ENCODE results near the gene TAGLN. TPM values are rescaled to one million over a fixed set of nuclear protein-coding genes. Genes with fewer than 3 reads are reported as not detected.
A peak's percentile ranks its signal among the peaks of the same experiment; 100 is the strongest.

TAGLN gene
- total and polyA plus RNA-seq, 4 donors: 4,857 to 13,815 (median 11,407) TPM

DNA sequence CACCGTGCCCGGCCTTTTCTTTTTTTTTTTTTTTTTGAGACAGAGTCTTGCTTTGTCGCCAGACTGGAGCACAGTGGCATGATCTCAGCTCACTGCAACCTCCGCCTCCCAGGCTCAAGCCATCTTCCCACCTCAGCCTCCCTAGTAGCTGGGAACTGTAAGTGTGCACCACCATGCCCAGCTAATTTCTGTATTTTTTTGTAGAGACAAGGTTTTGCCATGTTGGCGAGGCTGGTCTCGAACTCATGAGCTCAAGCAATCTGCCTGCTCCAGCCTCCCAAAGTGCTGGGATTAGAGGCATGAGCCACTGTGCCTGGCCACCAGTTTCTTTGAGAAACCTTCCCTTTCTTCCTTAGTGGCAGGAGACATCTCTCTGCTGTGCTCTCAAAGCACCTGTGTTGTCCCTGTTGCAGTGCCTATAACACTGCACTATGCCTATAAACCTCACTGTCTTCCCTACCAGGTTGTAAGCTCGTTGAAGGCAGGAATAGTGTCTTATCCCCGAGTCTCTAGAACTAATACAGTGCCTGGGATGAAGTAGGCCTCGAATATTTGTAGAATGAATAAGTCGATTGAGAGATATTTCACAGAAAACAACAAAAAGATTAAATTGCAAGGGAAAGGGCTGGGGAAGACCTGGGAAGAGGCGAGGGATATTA lies 13.7 kb downstream of the TAGLN start:
- Histone ChIP-seq H3K4me3 (ENCODE audit: low read length in 2 of 2) (no peak overlapping the region), H3K9me3 (ENCODE audit: control insufficient read depth, low read length) (no peaks in the 10 kb centered on the region), H3K27ac (ENCODE audit: low read depth in 1 of 2, low read length in 2 of 2) (peak overlapping the region in 1 of 2 donors; percentile 21), H3K27me3 (ENCODE audit: control insufficient read depth in 1 of 2, insufficient read depth in 2 of 2, low read length in 1 of 2) (no peaks in the 10 kb centered on the region), H3K4me1 (ENCODE audit: control insufficient read depth in 1 of 2, insufficient read depth in 2 of 2, low read length in 2 of 2) (peaks cover 2 to 6% of the 10 kb centered on the region in 2 donors), H3K36me3 (ENCODE audit: control insufficient read depth in 1 of 2, insufficient read depth in 2 of 2, low read length in 1 of 2) (no peaks in the 10 kb centered on the region)
- 92 to 93% methylated on average over 11 of the region's 11 CpGs for WGBS, 2 donors
- DNase-seq (no peak), ATAC-seq (ENCODE audit: low FRiP score) (no peak)
- intact Hi-C loops (cut with DNase I): no loop called here

GRCh38 chr11:117214404-117215110 lies 15.4 kb downstream of the TAGLN start:
- Histone ChIP-seq H3K4me3 (ENCODE audit: low read length in 2 of 2) (no peak overlapping the region), H3K36me3 (ENCODE audit: control insufficient read depth in 1 of 2, insufficient read depth in 2 of 2, low read length in 1 of 2) (no peaks in the 10 kb centered on the region), H3K4me1 (ENCODE audit: control insufficient read depth in 1 of 2, insufficient read depth in 2 of 2, low read length in 2 of 2) (peaks cover 4 to 13% of the 10 kb centered on the region in 2 donors), H3K27me3 (ENCODE audit: control insufficient read depth in 1 of 2, insufficient read depth in 2 of 2, low read length in 1 of 2) (no peaks in the 10 kb centered on the region), H3K9me3 (ENCODE audit: control insufficient read depth, low read length) (no peaks in the 10 kb centered on the region), H3K27ac (ENCODE audit: low read depth in 1 of 2, low read length in 2 of 2) (peak overlapping the region; percentile 17 to 49)
- 90 to 92% methylated on average over 7 of the region's 7 CpGs for WGBS, 2 donors
- ATAC-seq (ENCODE audit: low FRiP score) (no peak), DNase-seq (peak in 1 of 2 donors; percentile 16)
- intact Hi-C loops (cut with DNase I): no loop called here

DNA sequence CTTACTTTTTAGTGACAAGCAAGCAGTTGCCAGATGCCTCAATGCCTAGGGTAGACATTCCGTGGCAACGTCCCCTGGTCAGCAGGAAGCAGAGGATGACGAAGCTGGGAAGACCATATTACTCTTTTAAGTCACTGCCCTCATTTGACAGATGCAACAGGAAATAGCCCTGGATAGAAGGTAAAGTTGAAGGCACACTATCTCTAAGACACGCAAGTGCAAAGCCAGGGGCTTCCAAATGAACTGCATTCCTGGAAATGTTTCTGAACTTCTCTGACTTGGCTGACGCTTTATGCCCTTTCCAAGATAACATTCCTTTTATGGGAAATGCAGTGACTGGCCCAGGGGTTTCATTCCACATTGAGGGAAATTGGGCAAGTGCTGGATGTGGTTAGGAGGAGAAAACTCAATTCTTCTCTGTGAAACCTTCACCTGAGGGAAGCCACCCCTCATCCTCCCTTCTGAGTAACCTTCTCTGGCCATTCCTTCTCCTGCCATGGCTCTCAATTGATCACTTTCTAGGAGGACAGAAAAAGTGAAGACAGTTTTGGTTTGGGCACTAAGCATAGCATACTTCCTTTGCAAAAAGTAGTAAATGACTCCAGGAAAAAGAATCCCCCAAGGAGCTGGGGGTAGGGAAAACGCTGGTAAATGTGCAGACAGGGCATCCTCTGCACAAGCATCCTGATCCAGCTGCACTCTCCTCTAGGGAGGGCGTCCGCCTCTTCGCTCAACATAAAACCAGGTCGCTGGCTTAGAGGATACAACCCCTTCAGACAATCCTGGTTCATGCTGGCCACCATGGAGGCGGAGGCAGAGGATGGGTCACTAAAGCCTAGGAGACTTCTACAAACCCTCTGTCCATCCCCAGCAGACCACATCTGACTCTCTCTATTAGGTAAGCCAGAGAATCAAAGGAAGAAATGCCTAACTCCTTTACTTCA lies 18.2 kb downstream of the TAGLN start:
- ATAC-seq (ENCODE audit: low FRiP score): peak; percentile 31
- peak in 1 of 2 donors; percentile 69 for DNase-seq

DNA sequence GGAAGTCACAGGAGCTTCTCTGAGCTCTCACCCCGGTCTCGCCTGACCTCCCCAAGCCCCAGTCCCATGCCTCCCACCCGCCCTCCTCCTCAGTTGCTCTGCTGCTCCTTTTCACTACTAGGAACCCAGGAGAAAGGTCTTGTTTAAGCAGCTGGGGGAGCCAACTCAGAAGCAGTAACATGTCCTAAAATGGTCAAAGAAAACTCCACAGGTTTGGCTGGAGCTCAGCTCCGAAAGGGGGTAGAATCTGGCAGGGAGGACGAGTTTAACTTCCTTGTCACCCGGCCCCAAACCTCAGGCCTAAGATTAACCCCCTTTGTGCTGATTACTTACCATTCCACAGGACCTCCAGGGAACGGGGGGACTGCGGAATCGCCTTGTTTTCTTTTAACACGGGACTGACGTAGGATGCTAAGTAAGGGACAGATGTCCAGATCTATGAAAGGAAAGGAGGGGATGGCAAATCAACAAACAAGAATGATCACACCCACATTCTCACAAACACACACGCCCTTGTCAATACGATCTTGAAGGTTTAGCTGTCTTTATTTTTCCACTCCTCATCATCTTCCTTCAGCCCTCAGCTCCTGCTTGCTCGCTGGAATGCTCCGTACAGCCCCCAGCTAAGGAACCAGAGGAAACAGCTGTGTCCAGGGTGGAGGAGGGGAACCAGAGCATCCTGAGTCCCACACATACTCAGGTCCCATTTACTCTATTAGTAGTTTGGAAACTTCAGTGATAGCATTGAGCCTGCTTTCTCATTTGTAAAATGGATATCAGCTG lies 19.2 kb downstream of the TAGLN start:
- no peak overlapping the region for H3K4me3 ChIP-seq (ENCODE audit: low read length in 2 of 2)
- peak overlapping the region; percentile 92 to 100 for H3K27ac ChIP-seq (ENCODE audit: low read depth in 1 of 2, low read length in 2 of 2)
- intact Hi-C loops (cut with DNase I): loop anchor here in 1 of 2 donors (2.0 kb wide), 1 partner anchor 20 kb away; the partner anchor contains the start of gene TAGLN
- WGBS, 2 donors: 8 to 9% methylated on average over 15 of the region's 15 CpGs
- ATAC-seq (ENCODE audit: low FRiP score) (peak; percentile 28), DNase-seq (peak; percentile 75 to 81)
- H3K4me1 ChIP-seq (ENCODE audit: control insufficient read depth in 1 of 2, insufficient read depth in 2 of 2, low read length in 2 of 2): peaks cover 4 to 16% of the 10 kb centered on the region in 2 donors
- no peaks in the 10 kb centered on the region for H3K36me3 ChIP-seq (ENCODE audit: control insufficient read depth in 1 of 2, insufficient read depth in 2 of 2, low read length in 1 of 2)
- no peaks in the 10 kb centered on the region for H3K27me3 ChIP-seq (ENCODE audit: control insufficient read depth in 1 of 2, insufficient read depth in 2 of 2, low read length in 1 of 2)
- no peaks in the 10 kb centered on the region for H3K9me3 ChIP-seq (ENCODE audit: control insufficient read depth, low read length)

More for the DNA sequence above, 18.2 kb downstream of the TAGLN start:
- no peak overlapping the region for H3K4me3 ChIP-seq (ENCODE audit: low read length in 2 of 2)
- H3K27ac ChIP-seq (ENCODE audit: low read depth in 1 of 2, low read length in 2 of 2): peak overlapping the region; percentile 51 to 100
- intact Hi-C loops (cut with DNase I): loop anchor here in 1 of 2 donors (2.0 kb wide), 1 partner anchor 19 kb away; the partner anchor contains the start of gene TAGLN
- WGBS, 2 donors: 10 to 17% methylated on average over 11 of the region's 11 CpGs
- H3K27me3 ChIP-seq (ENCODE audit: control insufficient read depth in 1 of 2, insufficient read depth in 2 of 2, low read length in 1 of 2): no peaks in the 10 kb centered on the region
- no peaks in the 10 kb centered on the region for H3K36me3 ChIP-seq (ENCODE audit: control insufficient read depth in 1 of 2, insufficient read depth in 2 of 2, low read length in 1 of 2)
- no peaks in the 10 kb centered on the region for H3K9me3 ChIP-seq (ENCODE audit: control insufficient read depth, low read length)
- peaks cover 4 to 16% of the 10 kb centered on the region in 2 donors for H3K4me1 ChIP-seq (ENCODE audit: control insufficient read depth in 1 of 2, insufficient read depth in 2 of 2, low read length in 2 of 2)

DNA sequence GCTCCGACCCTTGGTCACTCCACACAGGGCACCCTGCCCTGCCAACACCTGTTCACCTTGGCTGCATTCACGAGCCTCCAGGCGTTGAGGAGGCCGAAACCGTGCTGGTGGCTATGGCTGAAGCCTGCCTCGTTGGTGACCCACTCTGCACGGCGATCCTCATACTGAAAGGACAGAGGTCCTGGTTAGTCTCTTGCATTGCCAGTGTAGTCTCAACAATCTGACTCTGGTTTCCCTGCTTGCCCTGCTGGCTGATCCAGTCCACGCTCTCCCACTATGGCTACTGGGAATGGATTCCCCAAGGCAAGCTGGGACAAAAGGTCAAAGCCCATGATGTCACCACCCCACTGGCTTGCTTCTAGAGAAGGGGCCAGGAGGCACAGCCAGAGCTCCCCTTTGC lies 19.8 kb downstream of the TAGLN start:
- WGBS, 2 donors: 79 to 80% methylated on average over 9 of the region's 9 CpGs
- H3K27me3 ChIP-seq (ENCODE audit: control insufficient read depth in 1 of 2, insufficient read depth in 2 of 2, low read length in 1 of 2): no peaks in the 10 kb centered on the region
- intact Hi-C loops (cut with DNase I): loop anchor here in 1 of 2 donors (2.0 kb wide), 1 partner anchor 20 kb away; the partner anchor contains the start of gene TAGLN
- no peaks in the 10 kb centered on the region for H3K36me3 ChIP-seq (ENCODE audit: control insufficient read depth in 1 of 2, insufficient read depth in 2 of 2, low read length in 1 of 2)
- peak overlapping the region; percentile 92 to 100 for H3K27ac ChIP-seq (ENCODE audit: low read depth in 1 of 2, low read length in 2 of 2)
- DNase-seq: peak in 1 of 2 donors; percentile 66
- no peak for ATAC-seq (ENCODE audit: low FRiP score)
- H3K4me1 ChIP-seq (ENCODE audit: control insufficient read depth in 1 of 2, insufficient read depth in 2 of 2, low read length in 2 of 2): peaks cover 4 to 16% of the 10 kb centered on the region in 2 donors
- H3K9me3 ChIP-seq (ENCODE audit: control insufficient read depth, low read length): no peaks in the 10 kb centered on the region
- H3K4me3 ChIP-seq (ENCODE audit: low read length in 2 of 2): no peak overlapping the region

GRCh38 chr11:117219455-117219854 lies 20.3 kb downstream of the TAGLN start:
- 84 to 85% methylated on average over 8 of the region's 8 CpGs for WGBS, 2 donors
- Histone ChIP-seq H3K27ac (ENCODE audit: low read depth in 1 of 2, low read length in 2 of 2) (peak overlapping the region; percentile 92 to 100), H3K9me3 (ENCODE audit: control insufficient read depth, low read length) (no peaks in the 10 kb centered on the region), H3K36me3 (ENCODE audit: control insufficient read depth in 1 of 2, insufficient read depth in 2 of 2, low read length in 1 of 2) (no peaks in the 10 kb centered on the region), H3K4me1 (ENCODE audit: control insufficient read depth in 1 of 2, insufficient read depth in 2 of 2, low read length in 2 of 2) (peaks cover 4 to 16% of the 10 kb centered on the region in 2 donors), H3K27me3 (ENCODE audit: control insufficient read depth in 1 of 2, insufficient read depth in 2 of 2, low read length in 1 of 2) (no peaks in the 10 kb centered on the region), H3K4me3 (ENCODE audit: low read length in 2 of 2) (no peak overlapping the region)
- DNase-seq (peak in 1 of 2 donors; percentile 66), ATAC-seq (ENCODE audit: low FRiP score) (no peak)
- intact Hi-C loops (cut with DNase I): loop anchor here in 1 of 2 donors (2.0 kb wide), 1 partner anchor 21 kb away; the partner anchor contains the start of gene TAGLN

- Histone ChIP-seq H3K36me3 (ENCODE audit: control insufficient read depth in 1 of 2, insufficient read depth in 2 of 2, low read length in 1 of 2) (no peaks in the 10 kb centered on the region), H3K27me3 (ENCODE audit: control insufficient read depth in 1 of 2, insufficient read depth in 2 of 2, low read length in 1 of 2) (no peaks in the 10 kb centered on the region), H3K9me3 (ENCODE audit: control insufficient read depth, low read length) (no peaks in the 10 kb centered on the region), H3K27ac (ENCODE audit: low read depth in 1 of 2, low read length in 2 of 2) (peak overlapping the region; percentile 92 to 100), H3K4me3 (ENCODE audit: low read length in 2 of 2) (no peak overlapping the region), H3K4me1 (ENCODE audit: control insufficient read depth in 1 of 2, insufficient read depth in 2 of 2, low read length in 2 of 2) (peaks cover 4 to 16% of the 10 kb centered on the region in 2 donors)
- ATAC-seq (ENCODE audit: low FRiP score): no peak
- no peak for DNase-seq
- 44 to 58% methylated on average over 4 of the region's 4 CpGs for WGBS, 2 donors
- intact Hi-C loops (cut with DNase I): loop anchor here in 1 of 2 donors (2.0 kb wide), 1 partner anchor 21 kb away; the partner anchor contains the start of gene TAGLN
Observed at GRCh38 chr11:117219995-117220394, 20.8 kb downstream of the TAGLN start.
